H1 (cell line): ENCODE measurements around the gene TFCP2L1. TPM values are rescaled to one million over a fixed set of nuclear protein-coding genes. Genes with fewer than 3 reads are reported as not detected.

ENCODE experiments used
- TAF7 ChIP-seq: optimal IDR thresholded peaks from 2 replicates; pipeline ENCODE3; 2011; ENCODE audit warnings: low read depth, mild to moderate bottlenecking, inconsistent platforms, low read length, moderate library complexity, borderline replicate concordance
- polyA plus RNA-seq, 7 experiments: library from polyadenylated mRNA; depleted of rRNA in 3 of 7; stranded (reverse) in 5 of 7; unstranded in 2 of 7; fragments of >200 nt in 5 of 7; fragments of 200-250 nt in 2 of 7; gene quantifications; 1 replicate in 5 of 7; 2 replicates in 1 of 7; 4 replicates in 1 of 7; pipeline versions ENCODE4 v1.2.1 to v1.2.3, GENCODE V29; 2011 to 2013; ENCODE audit warnings: missing spikeins in 2 of 7, mixed read lengths in 2 of 7
- total RNA-seq: library from RNA; stranded (reverse); fragmentation: NEBNext Ultra II Directional; extraction: Animal tissue kit (Norgen Biotek cat#: 25700); gene quantifications from 2 replicates; pipeline ENCODE4 v1.2.1, GENCODE V29; 2021

Gene TFCP2L1
- total and polyA plus RNA-seq, 2 of the 8 experiments (the other 6 are each of a cell fraction or from before 2014, with no cell fraction given): 1.5 to 3.8 TPM

GRCh38 chr2:121276341-121276740, 8.7 kb downstream of the TFCP2L1 start (continued):
- TF ChIP-seq TAF7: no peak
